Measurements from ENCODE around the gene PDRG1. TPM values are rescaled to one million over a fixed set of nuclear protein-coding genes. Genes with fewer than 3 reads are reported as not detected.
"Not testable (repeated sequence)": the region's sequence is repeated elsewhere in the genome, so short reads cannot be mapped to it uniquely, and the experiment has no call there.

Gene PDRG1
- total RNA-seq, 1 donor = 3.0 TPM

- no peak for DNase-seq (ENCODE audit: low read depth)
- TF ChIP-seq CTCF (IDR thresholded peaks at IDR 0.05; ENCODE audit: insufficient read depth, low read length) = no peak
- H3K4me3 ChIP-seq (ENCODE audit: low read depth, low read length) = no peak overlapping the region
These were observed 17.4 kb downstream of the PDRG1 start for GRCh38 chr20:31934491-31934890.

- TF ChIP-seq CTCF (IDR thresholded peaks at IDR 0.05; ENCODE audit: insufficient read depth, low read length) = no peak
- DNase-seq (ENCODE audit: low read depth) = no peak
- no peak overlapping the region for H3K4me3 ChIP-seq (ENCODE audit: low read depth, low read length)
These were observed 18.1 kb downstream of the PDRG1 start for GRCh38 chr20:31933698-31934097.

GRCh38 chr20:31930779-31931178 is 21.1 kb downstream of the PDRG1 start:
- no peak for DNase-seq (ENCODE audit: low read depth)
- TF ChIP-seq CTCF (IDR thresholded peaks at IDR 0.05; ENCODE audit: insufficient read depth, low read length) = no peak

DNA sequence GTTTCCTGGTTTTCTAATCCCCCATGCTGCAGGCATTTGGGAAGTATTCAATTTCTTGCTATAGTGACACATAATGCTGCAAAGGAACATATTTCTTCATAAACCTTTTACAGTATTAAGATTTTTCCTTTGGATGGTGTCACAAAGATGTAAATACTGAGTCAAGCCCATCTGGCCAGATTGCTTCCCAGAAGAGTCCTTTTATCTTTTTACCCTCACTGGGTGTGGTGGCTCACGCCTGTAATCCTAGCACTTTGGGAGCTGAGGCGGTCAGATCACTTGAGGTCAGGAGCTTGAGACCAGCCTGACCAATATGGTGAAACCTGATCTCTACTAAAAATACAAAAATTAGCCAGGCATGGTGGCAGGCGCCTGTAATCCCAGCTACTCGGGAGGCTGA is 22.2 kb downstream of the PDRG1 start:
- not testable (repeated sequence) for DNase-seq (ENCODE audit: low read depth); H3K4me3 ChIP-seq (ENCODE audit: low read depth, low read length)

More at GRCh38 chr20:31930779-31931178, 21.1 kb downstream of the PDRG1 start:
- no peak overlapping the region for H3K4me3 ChIP-seq (ENCODE audit: low read depth, low read length)

- TF ChIP-seq CTCF (IDR thresholded peaks at IDR 0.05; ENCODE audit: insufficient read depth, low read length) = no peak
- H3K4me3 ChIP-seq (ENCODE audit: low read depth, low read length) = no peak overlapping the region
- DNase-seq (ENCODE audit: low read depth) = no peak
These were observed 24.2 kb downstream of the PDRG1 start for GRCh38 chr20:31927627-31928159.

DNA sequence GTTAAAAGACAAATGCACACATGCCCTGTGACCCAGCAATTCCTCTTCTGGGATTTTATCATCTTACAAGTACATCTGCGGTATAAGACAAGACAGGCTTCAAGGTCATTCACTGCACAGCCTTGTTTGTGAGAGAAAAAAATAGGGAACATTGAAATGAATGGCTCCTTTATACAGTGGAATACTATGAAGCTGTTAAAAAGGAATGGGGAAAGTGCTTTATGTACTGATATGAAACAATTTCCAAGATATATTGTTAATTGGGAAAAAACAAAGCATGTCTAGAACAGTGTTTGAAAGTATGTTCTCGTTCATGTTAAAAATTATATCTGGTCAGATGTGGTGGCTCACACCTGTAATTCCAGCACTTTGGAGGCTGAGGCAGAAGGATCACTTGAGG is 25.4 kb downstream of the PDRG1 start:
- no peak for DNase-seq (ENCODE audit: low read depth)
- no peak overlapping the region for H3K4me3 ChIP-seq (ENCODE audit: low read depth, low read length)

GRCh38 chr20:31925631-31926030 is 26.2 kb downstream of the PDRG1 start:
- no peak for TF ChIP-seq CTCF (IDR thresholded peaks at IDR 0.05; ENCODE audit: insufficient read depth, low read length)
- DNase-seq (ENCODE audit: low read depth) = no peak
- H3K4me3 ChIP-seq (ENCODE audit: low read depth, low read length) = no peak overlapping the region

More for the DNA sequence above, 25.4 kb downstream of the PDRG1 start:
- no peak for TF ChIP-seq CTCF (IDR thresholded peaks at IDR 0.05; ENCODE audit: insufficient read depth, low read length)
